Mesenchymal stem cell (in vitro differentiated cells and primary cell): ENCODE measurements around the gene SREBF1.

Experiments
- DNase-seq: peaks from one replicate; pipeline ENCODE4 v3.0.0-alpha.2; 2013
- H2AFZ ChIP-seq: one replicate; pipeline ENCODE4 v1.6.1; 2013; ENCODE audit warnings: low read depth, mild to moderate bottlenecking, control low read depth, inconsistent platforms, low read length, moderate library complexity
- H2AK5ac ChIP-seq: 2 replicates; pipeline ENCODE4 v1.6.1; 2013; ENCODE audit warnings: low read length, moderate library complexity, mild to moderate bottlenecking, inconsistent platforms; ENCODE audit not compliant: severe bottlenecking
- H2BK120ac ChIP-seq: one replicate; pipeline ENCODE4 v1.6.1; 2013; ENCODE audit warnings: low read depth, mild to moderate bottlenecking, inconsistent platforms, low read length, moderate library complexity
- H2BK12ac ChIP-seq, 2 experiments: one replicate each; pipeline ENCODE4 v1.6.1; 2013; ENCODE audit warnings: inconsistent platforms in 2 of 2, low read length in 2 of 2, mild to moderate bottlenecking in 2 of 2, moderate library complexity in 2 of 2, control low read depth in 1 of 2
- H2BK15ac ChIP-seq: one replicate; pipeline ENCODE4 v1.6.1; 2013; ENCODE audit warnings: mild to moderate bottlenecking, low read depth, inconsistent platforms; ENCODE audit not compliant: poor library complexity, severe bottlenecking
- H2BK5ac ChIP-seq: 2 replicates; pipeline ENCODE4 v1.6.1; 2013; ENCODE audit warnings: low read depth, mild to moderate bottlenecking, low read length, control low read depth, inconsistent platforms; ENCODE audit not compliant: poor library complexity, severe bottlenecking
- H3K14ac ChIP-seq, 2 experiments: one replicate each; pipeline ENCODE4 v1.6.1; 2013; ENCODE audit warnings: inconsistent platforms in 2 of 2, low read length in 2 of 2, control low read depth in 1 of 2, mild to moderate bottlenecking in 1 of 2, moderate library complexity in 1 of 2
- H3K18ac ChIP-seq, 2 experiments: one replicate each; pipeline ENCODE4 v1.6.1; 2013; ENCODE audit warnings: inconsistent platforms in 2 of 2, low read length in 2 of 2, control low read depth in 1 of 2, low read depth in 1 of 2, mild to moderate bottlenecking in 1 of 2
- H3K23ac ChIP-seq, 2 experiments: one replicate each; pipeline ENCODE4 v1.6.1; 2013; ENCODE audit warnings: inconsistent platforms in 2 of 2, low read length in 2 of 2, mild to moderate bottlenecking in 2 of 2, moderate library complexity in 2 of 2, control low read depth in 1 of 2
- H3K27ac ChIP-seq: 2 replicates; pipeline ENCODE4 v1.5.1; 2013; ENCODE audit warnings: mild to moderate bottlenecking, moderate library complexity, low read length, control low read depth, inconsistent platforms; ENCODE audit not compliant: poor library complexity, severe bottlenecking
- H3K27me3 ChIP-seq, 2 experiments: 2 replicates each; pipeline versions ENCODE4 v1.6.1 to v1.7.0; 2013; ENCODE audit warnings: low read length in 2 of 2, mild to moderate bottlenecking in 2 of 2, moderate library complexity in 2 of 2, control low read depth in 1 of 2, inconsistent platforms in 1 of 2; ENCODE audit not compliant: control insufficient read depth in 1 of 2, insufficient read depth in 1 of 2
- H3K36me3 ChIP-seq, 2 experiments: 2 replicates each; pipeline versions ENCODE4 v1.6.1 to v1.7.0; 2013; ENCODE audit warnings: low read length in 2 of 2, control low read depth in 1 of 2, inconsistent platforms in 1 of 2, low read depth in 1 of 2, mild to moderate bottlenecking in 1 of 2; ENCODE audit not compliant: insufficient read depth in 2 of 2, control insufficient read depth in 1 of 2
- H3K4ac ChIP-seq, 2 experiments: one replicate each; pipeline ENCODE4 v1.6.1; 2013; ENCODE audit warnings: inconsistent platforms in 2 of 2, low read length in 2 of 2, mild to moderate bottlenecking in 2 of 2, moderate library complexity in 2 of 2, control low read depth in 1 of 2, low read depth in 1 of 2
- H3K4me1 ChIP-seq: 2 replicates; pipeline ENCODE4 v1.6.1; 2013; ENCODE audit warnings: low read depth, low read length, control low read depth; ENCODE audit not compliant: control insufficient read depth, insufficient read depth
- H3K4me2 ChIP-seq: 2 replicates; pipeline ENCODE4 v1.6.1; 2013; ENCODE audit warnings: low read length, mild to moderate bottlenecking, inconsistent platforms; ENCODE audit not compliant: poor library complexity, severe bottlenecking
- H3K4me3 ChIP-seq, 2 experiments: 2 replicates each; pipeline versions ENCODE4 v1.5.1 to v1.7.0; 2013; ENCODE audit warnings: low read length in 2 of 2, mild to moderate bottlenecking in 2 of 2, control low read depth in 1 of 2, low read depth in 1 of 2; ENCODE audit not compliant: insufficient read depth in 1 of 2
- H3K79me1 ChIP-seq: replicated peaks from 2 replicates; pipeline ENCODE4 v1.6.1; 2013; ENCODE audit warnings: mild to moderate bottlenecking, control low read depth, low read length, inconsistent platforms; ENCODE audit not compliant: poor library complexity, severe bottlenecking
- H3K9ac ChIP-seq: 2 replicates; pipeline ENCODE4 v1.7.0; 2013; ENCODE audit warnings: mild to moderate bottlenecking, low read length, moderate library complexity
- H3K9me3 ChIP-seq: 2 replicates; pipeline ENCODE4 v1.7.0; 2013; ENCODE audit warnings: mild to moderate bottlenecking, low read length; ENCODE audit not compliant: control insufficient read depth
- H4K8ac ChIP-seq: one replicate; pipeline ENCODE4 v1.6.1; 2013; ENCODE audit warnings: inconsistent platforms, mild to moderate bottlenecking, low read length, moderate library complexity
- H4K91ac ChIP-seq: one replicate; pipeline ENCODE4 v1.6.1; 2013; ENCODE audit warnings: mild to moderate bottlenecking, low read length, inconsistent platforms
- WGBS: methylation state at CpG from one replicate; pipeline ENCODE4 v1.1.7; 2013; ENCODE audit warnings: mixed read lengths; 5-methylcytosine and 5-hydroxymethylcytosine counted together

The SREBF1 gene

DNA sequence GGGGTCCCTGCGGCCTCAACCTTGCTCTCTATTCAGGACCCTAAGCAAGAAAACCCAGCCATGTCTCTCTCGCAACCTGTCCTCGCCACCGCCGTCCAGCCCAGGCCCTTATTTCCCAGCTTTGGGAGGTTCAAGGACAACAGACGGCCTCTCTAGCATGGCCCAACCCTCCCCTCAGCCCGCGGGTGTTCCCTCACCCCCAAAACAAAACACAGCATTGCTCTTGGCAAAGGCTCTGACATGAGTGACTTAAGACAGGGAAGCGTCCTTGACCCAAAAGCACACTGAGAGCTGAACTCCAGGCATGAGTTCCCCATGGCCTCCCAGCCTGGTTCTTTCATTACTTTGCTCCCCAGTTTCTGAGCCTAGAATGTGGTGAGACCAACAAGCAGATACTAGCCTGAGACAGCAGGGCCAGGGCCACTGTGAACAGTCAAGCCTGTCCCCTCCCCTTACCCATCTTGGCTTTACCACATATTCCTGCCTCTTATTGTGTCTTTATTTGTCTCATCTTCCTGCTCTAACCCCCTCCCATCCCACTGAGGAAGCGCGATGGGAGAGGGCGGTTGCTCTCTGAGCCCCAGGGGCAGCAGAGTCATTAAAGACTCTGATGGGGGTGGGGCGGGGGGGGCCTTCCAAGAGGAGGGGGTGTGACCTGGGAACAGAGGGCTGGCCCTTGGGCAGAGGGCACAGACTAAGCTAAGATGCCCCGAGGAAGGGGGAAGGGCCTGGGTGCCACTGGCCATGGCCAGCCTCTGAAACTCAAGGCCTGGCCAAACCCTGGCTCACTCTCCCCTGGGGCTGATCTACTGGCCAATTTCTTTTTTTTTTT is 11.8 kb downstream of the SREBF1 start:
- no peak overlapping the region for H3K4me2 ChIP-seq
- H2BK120ac ChIP-seq, result peak overlapping the region; percentile 82
- no peak overlapping the region for H3K27ac ChIP-seq
- no peaks in the 10 kb centered on the region for H3K27me3 ChIP-seq
- H2BK12ac ChIP-seq, result peak overlapping the region; percentile 71 to 99
- peaks cover 23 to 25% of the 10 kb centered on the region in 2 experiments for H3K36me3 ChIP-seq
- H3K9me3 ChIP-seq, result no peaks in the 10 kb centered on the region
- H2BK15ac ChIP-seq, result peak overlapping the region; percentile 98
- peak overlapping the region; percentile 78 for H3K9ac ChIP-seq
- peak overlapping the region; percentile 91 to 93 for H3K18ac ChIP-seq
- no peak overlapping the region for H2AFZ ChIP-seq
- peaks cover 63% of the 10 kb centered on the region for H3K79me1 ChIP-seq
- peak overlapping the region; percentile 52 for H4K8ac ChIP-seq
- H3K23ac ChIP-seq, result peak overlapping the region in 1 of 2 experiments; percentile 51
- peaks cover 47% of the 10 kb centered on the region for H3K4me1 ChIP-seq
- DNase-seq, result peak; percentile 37
- peak overlapping the region; percentile 94 for H2AK5ac ChIP-seq
- H2BK5ac ChIP-seq, result no peak overlapping the region
- H3K14ac ChIP-seq, result peak overlapping the region in 1 of 2 experiments; percentile 38
- H3K4me3 ChIP-seq, result peak overlapping the region in 1 of 2 experiments; percentile 36
- H4K91ac ChIP-seq, result peak overlapping the region; percentile 98
- 68% methylated on average over 13 of the region's 14 CpGs for WGBS
- peak overlapping the region; percentile 98 to 99 for H3K4ac ChIP-seq

DNA sequence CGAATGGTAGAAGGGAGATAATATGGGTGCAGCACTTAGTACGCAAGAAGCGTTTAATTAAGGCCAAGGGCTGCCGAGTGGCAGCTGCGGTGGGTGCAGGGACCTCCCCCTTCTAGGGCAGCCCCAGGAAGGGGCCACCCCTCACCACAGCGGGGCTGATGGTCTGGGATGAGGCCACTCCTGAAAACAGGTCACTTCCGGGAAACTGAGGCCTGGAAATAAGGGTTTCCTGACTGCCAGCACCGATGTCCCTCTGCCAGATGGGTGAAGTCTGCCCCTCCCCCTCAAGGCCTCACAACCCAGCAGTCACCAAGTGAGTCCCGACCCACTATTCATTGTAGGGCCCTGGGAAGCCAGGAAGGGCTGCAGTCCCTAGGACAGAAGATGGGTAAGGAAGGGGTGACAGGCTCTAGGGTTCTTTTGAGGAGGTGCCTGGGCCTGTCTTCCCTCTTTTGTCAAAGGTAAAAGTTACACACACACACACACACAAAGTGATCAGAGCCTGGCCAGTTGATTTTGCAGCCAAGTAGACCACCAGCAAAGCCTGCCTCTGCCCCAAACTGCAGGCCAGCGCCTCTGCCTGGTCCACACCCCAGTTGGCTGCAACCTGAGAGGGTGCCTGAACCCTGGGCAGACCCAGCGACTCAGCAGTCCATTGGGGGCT is 12.5 kb downstream of the SREBF1 start:
- Histone ChIP-seq H3K27ac (peak overlapping the region; percentile 50), H4K91ac (peak overlapping the region; percentile 98), H3K9me3 (no peaks in the 10 kb centered on the region), H2AK5ac (peak overlapping the region; percentile 94), H3K4me1 (peaks cover 52% of the 10 kb centered on the region), H2BK5ac (no peak overlapping the region), H3K36me3 (peaks cover 27 to 30% of the 10 kb centered on the region in 2 experiments), H3K18ac (peak overlapping the region; percentile 91 to 93), H3K4me3 (peak overlapping the region in 1 of 2 experiments; percentile 62), H2BK120ac (peak overlapping the region; percentile 82), H3K4ac (peak overlapping the region; percentile 98 to 99), H3K9ac (peak overlapping the region; percentile 78), H3K23ac (peak overlapping the region in 1 of 2 experiments; percentile 51), H3K14ac (peak overlapping the region in 1 of 2 experiments; percentile 38), H2BK15ac (peak overlapping the region; percentile 98), H2AFZ (no peak overlapping the region), H4K8ac (peak overlapping the region; percentile 93), H2BK12ac (peak overlapping the region; percentile 71 to 99), H3K27me3 (no peaks in the 10 kb centered on the region), H3K4me2 (peak overlapping the region; percentile 64), H3K79me1 (peaks cover 60% of the 10 kb centered on the region)
- DNase-seq, result peak; percentile 51
- WGBS, result 28% methylated on average over 9 of the region's 11 CpGs

DNA sequence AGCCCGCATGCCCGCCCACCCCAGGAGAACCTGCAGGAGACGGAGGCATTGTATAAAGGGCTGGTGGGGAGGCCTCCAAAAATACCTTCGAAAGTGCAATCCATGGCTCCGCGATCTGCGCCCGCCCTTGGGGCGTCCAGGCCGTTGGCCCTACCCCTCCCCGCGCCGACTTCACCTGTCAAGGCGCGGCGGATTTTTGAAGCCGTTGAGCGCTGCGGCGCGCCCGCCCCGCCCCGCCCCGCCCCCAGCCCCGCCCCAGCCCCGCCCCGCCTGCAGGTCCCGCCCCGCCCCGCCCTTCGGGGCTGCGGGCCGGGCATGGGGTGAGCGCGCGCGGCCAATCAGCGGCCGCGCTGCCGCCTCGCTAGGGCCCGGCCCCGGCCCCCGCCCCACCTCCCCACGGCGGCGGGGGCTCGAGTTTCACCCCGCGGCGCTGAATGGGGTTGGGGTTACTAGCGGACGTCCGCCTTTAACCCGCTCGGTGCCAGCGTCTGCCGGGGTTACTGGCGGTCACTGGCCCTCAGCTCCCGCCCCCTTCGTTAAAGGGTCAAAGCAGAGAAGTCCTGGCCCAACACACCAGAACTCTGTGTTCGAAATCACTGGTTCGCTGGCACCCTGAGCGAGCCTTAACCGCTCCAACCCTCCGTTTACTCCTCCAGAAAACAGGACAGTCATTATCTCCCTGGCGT is 13.2 kb downstream of the SREBF1 start:
- 3% methylated on average over 37 of the region's 69 CpGs for WGBS
- Histone ChIP-seq H2BK12ac (peak overlapping the region; percentile 71 to 99), H3K4me1 (peaks cover 57% of the 10 kb centered on the region), H3K27ac (peak overlapping the region; percentile 50), H2AK5ac (peak overlapping the region; percentile 94), H3K9me3 (no peaks in the 10 kb centered on the region), H3K36me3 (peaks cover 32 to 36% of the 10 kb centered on the region in 2 experiments), H3K79me1 (peaks cover 57% of the 10 kb centered on the region), H3K9ac (peak overlapping the region; percentile 89), H4K8ac (peak overlapping the region; percentile 93), H3K27me3 (no peaks in the 10 kb centered on the region), H3K4ac (peak overlapping the region; percentile 98 to 99), H2BK120ac (peak overlapping the region; percentile 75), H2BK15ac (peak overlapping the region; percentile 15), H3K14ac (no peak overlapping the region), H4K91ac (peak overlapping the region; percentile 98), H3K23ac (no peak overlapping the region), H3K18ac (peak overlapping the region; percentile 91 to 93), H3K4me3 (peak overlapping the region; percentile 45 to 94), H3K4me2 (peak overlapping the region; percentile 93), H2AFZ (no peak overlapping the region), H2BK5ac (no peak overlapping the region)
- peak; percentile 84 for DNase-seq
